Esophagus muscularis mucosa (tissue), 4 donors: ENCODE results near the gene REM1. TPM values are rescaled to one million over a fixed set of nuclear protein-coding genes. Genes with fewer than 3 reads are reported as not detected.

Experiments
- DNase-seq: peaks from one replicate; pipeline ENCODE4 v3.0.0-alpha.2; 2017; ENCODE audit errors: extremely low spot score
- H3K27ac ChIP-seq, 4 donors: fragments of 200-600 bp; sonication (generic); replicated peaks in 1 of 4; 1 replicate in 3 of 4; 2 replicates in 1 of 4; pipeline ENCODE4 v1.5.1; 2016 to 2019; ENCODE audit warnings: mild to moderate bottlenecking in 1 of 4
- H3K27me3 ChIP-seq, 4 donors: fragments of 200-600 bp; sonication (generic); one replicate each; pipeline versions ENCODE4 v1.5.1 to v1.6.0; 2016 to 2019
- H3K36me3 ChIP-seq, 4 donors: fragments of 200-600 bp; sonication (generic); one replicate each; pipeline ENCODE4 v1.5.1; 2016 to 2019
- H3K4me1 ChIP-seq, 4 donors: fragments of 200-600 bp; sonication (generic); one replicate each; pipeline ENCODE4 v1.5.1; 2016 to 2019
- H3K4me3 ChIP-seq, 4 donors: fragments of 200-600 bp; sonication (generic); 1 replicate in 2 of 4; 2 replicates in 2 of 4; pipeline ENCODE4 v1.5.1; 2016 to 2019; ENCODE audit warnings: mild to moderate bottlenecking in 4 of 4, moderate library complexity in 1 of 4
- H3K9me3 ChIP-seq, 4 donors: fragments of 200-600 bp; sonication (generic); 1 replicate in 3 of 4; 2 replicates in 1 of 4; pipeline ENCODE4 v1.5.1; 2016 to 2019
- EP300 ChIP-seq: sonication (generic); formaldehyde crosslinking; IDR thresholded peaks from one replicate; pipeline ENCODE4 v1.6.1; 2017; ENCODE audit warnings: antibody characterized with exemption
- POLR2A ChIP-seq: fragments of 450-650 bp; IDR thresholded peaks from one replicate; pipeline ENCODE4 v1.6.1; 2017; ENCODE audit warnings: antibody characterized with exemption, moderate library complexity, mild to moderate bottlenecking, low read depth
- POLR2AphosphoS5 ChIP-seq, 2 donors: sonication (generic); formaldehyde crosslinking; IDR thresholded peaks; one replicate each; pipeline ENCODE4 v1.6.1; 2017; ENCODE audit warnings: antibody characterized with exemption in 2 of 2
- WGBS: methylation state at CpG from one replicate; pipeline ENCODE4 v1.1.5; 2018; 5-methylcytosine and 5-hydroxymethylcytosine counted together
- intact Hi-C: fragments of 100-400 bp; cut with DNase I; formaldehyde crosslinking; loops from one replicate; pipeline ENCODE4 v1.15.1; 2023
- total RNA-seq, 4 donors: library from RNA; depleted of rRNA; stranded (reverse); fragments of >200 nt; gene quantifications; one replicate each; pipeline versions ENCODE4 v1.1.0 to v1.2.1, GENCODE V29; 2016
- TF ChIP-seq, protein P1 (sequence below), 3 experiments: fragments of 200-600 bp in 2 of 3; fragments of 450-650 bp in 1 of 3; sonication (generic) in 2 of 3; IDR thresholded peaks; one replicate each; pipeline ENCODE4 v1.5.1; 2017 to 2019; ENCODE audit warnings: antibody characterized with exemption in 3 of 3, mild to moderate bottlenecking in 2 of 3, moderate library complexity in 1 of 3

Gene REM1
- total RNA-seq, 4 donors from 2014 or later, result 3.7 to 10.2 (median 7.1) TPM

DNA sequence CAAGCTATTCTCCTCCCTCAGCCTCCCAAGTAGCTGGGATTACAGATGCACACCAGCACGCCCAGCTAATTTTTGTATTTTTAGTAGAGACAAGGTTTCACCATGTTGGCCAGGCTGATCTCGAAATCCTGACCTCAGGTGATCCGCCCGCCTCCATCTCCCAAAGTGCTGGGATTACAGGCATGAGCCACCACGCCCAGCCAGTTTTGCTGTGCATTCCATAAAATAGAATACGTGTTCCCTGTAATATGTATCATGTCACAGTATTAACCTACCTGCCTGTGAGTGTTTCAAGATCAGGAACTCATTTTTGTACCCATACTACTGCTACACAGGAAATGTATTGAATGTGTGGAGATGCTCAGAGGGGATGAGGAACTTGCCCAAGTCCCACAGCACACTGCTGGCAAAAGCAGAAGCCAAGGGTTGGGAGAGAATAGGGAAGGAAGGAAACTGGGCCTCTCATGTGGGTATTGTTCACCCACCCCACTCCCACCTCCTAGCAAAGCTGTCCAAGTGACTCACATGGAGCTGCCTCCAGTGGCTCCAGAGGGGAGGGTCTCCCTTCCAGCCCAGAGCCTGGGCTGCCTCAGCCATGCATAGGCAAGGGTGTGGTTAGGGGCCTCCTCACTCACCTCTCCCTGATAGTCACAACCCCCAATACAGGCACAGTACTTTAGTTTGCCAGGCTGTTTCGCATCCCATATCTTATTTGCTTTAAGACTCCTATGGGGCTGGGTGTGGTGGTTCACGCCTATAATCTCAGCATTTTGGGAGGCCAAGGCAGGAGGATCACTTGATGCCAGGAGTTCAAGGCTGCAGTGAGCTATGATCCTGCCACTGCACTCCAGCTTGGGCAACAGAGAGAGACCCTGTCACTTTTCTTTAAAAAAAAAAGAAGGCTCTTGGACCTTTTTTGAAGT is 48.5 kb downstream of the REM1 start:
- Histone ChIP-seq H3K4me1 (peaks cover 11 to 42% (median 30%) of the 10 kb centered on the region in 4 donors), H3K27ac (no peak overlapping the region)
- WGBS, result 82% methylated on average over 8 of the region's 8 CpGs

DNA sequence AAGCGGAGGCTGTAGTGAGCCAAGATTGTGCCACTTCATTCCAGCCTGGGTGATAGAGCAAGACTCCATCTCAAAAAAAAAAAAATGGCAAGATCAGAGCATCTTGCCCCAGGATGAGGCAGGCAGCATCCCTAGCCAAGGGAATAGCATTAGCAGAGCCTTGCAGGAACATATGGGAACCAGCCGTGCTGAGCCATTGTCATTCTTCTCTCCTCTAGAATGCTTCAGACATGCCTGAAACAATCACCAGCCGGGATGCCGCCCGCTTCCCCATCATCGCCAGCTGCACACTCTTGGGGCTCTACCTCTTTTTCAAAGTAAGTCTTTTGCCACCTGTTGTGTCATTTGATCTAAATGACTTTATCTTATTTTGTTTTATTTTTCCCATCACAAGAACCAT is 52.2 kb downstream of the REM1 start:
- Histone ChIP-seq H3K27ac (no peak overlapping the region), H3K4me3 (no peak overlapping the region), H3K9me3 (no peaks in the 10 kb centered on the region), H3K27me3 (no peaks in the 10 kb centered on the region), H3K4me1 (peaks cover under 1 to 19% (median 9%) of the 10 kb centered on the region in 4 donors), H3K36me3 (peaks cover 37 to 70% (median 62%) of the 10 kb centered on the region in 4 donors)
- WGBS, result 93% methylated on average over 6 of the region's 6 CpGs
- no peak for DNase-seq
- TF ChIP-seq EP300 (no peak), POLR2AphosphoS5 (IDR thresholded peaks at IDR 0.05) (no peak), POLR2A (no peak)
- intact Hi-C loops, result no loop called here

More for the DNA sequence above, 48.5 kb downstream of the REM1 start:
- Histone ChIP-seq H3K9me3 (no peaks in the 10 kb centered on the region), H3K4me3 (no peak overlapping the region), H3K27me3 (no peaks in the 10 kb centered on the region), H3K36me3 (peaks cover 28 to 41% (median 28%) of the 10 kb centered on the region in 4 donors)
- DNase-seq, result no peak
- intact Hi-C loops, result no loop called here
- TF ChIP-seq, protein P1, sequence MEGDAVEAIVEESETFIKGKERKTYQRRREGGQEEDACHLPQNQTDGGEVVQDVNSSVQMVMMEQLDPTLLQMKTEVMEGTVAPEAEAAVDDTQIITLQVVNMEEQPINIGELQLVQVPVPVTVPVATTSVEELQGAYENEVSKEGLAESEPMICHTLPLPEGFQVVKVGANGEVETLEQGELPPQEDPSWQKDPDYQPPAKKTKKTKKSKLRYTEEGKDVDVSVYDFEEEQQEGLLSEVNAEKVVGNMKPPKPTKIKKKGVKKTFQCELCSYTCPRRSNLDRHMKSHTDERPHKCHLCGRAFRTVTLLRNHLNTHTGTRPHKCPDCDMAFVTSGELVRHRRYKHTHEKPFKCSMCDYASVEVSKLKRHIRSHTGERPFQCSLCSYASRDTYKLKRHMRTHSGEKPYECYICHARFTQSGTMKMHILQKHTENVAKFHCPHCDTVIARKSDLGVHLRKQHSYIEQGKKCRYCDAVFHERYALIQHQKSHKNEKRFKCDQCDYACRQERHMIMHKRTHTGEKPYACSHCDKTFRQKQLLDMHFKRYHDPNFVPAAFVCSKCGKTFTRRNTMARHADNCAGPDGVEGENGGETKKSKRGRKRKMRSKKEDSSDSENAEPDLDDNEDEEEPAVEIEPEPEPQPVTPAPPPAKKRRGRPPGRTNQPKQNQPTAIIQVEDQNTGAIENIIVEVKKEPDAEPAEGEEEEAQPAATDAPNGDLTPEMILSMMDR (IDR thresholded peaks at IDR 0.05), result no peak
- no peak for TF ChIP-seq POLR2AphosphoS5 (IDR thresholded peaks at IDR 0.05)
- TF ChIP-seq EP300, result no peak
- TF ChIP-seq POLR2A, result no peak

Other genes starting within 250 kb of the REM1 start
- not detected for gene DEFB115, start 217.6 kb upstream of the REM1 start, total RNA-seq
- not detected for gene DEFB116, start 166.7 kb upstream of the REM1 start, total RNA-seq
- gene DEFB118, start 106.7 kb upstream of the REM1 start, total RNA-seq, result not detected
- 1 to 10 TPM in 1 of 4 donors, not detected in 3; 2.7 TPM for gene DEFB119, start 84.7 kb upstream of the REM1 start, total RNA-seq
- gene DEFB121, start 69.1 kb upstream of the REM1 start, total RNA-seq, result not detected
- not detected for gene DEFB123, start 34.7 kb upstream of the REM1 start, total RNA-seq
- not detected for gene DEFB124, start 161 bp upstream of the REM1 start, total RNA-seq
- 10 to 100 TPM; 41.5 to 67.7 (median 47.6) TPM for gene HM13, start 39.2 kb downstream of the REM1 start, total RNA-seq
- gene ID1, start 130.0 kb downstream of the REM1 start, total RNA-seq, result 100 to 1,000 TPM; 199 to 744 (median 532) TPM
- gene COX4I2, start 162.6 kb downstream of the REM1 start, total RNA-seq, result 10 to 100 TPM in 1 of 4 donors, 1 to 10 TPM in 3; 2.1 to 14.2 (median 7.1) TPM
- gene BCL2L1, start 247.6 kb downstream of the REM1 start, total RNA-seq, result 100 to 1,000 TPM in 3 of 4 donors, 10 to 100 TPM in 1; 94.3 to 181 (median 140) TPM